ENCODE data around the gene ERN1.

The ERN1 gene

GRCh38 chr17:64145375-64145750 lies 15.4 kb upstream of the ERN1 start (continued):
- TF ChIP-seq PBX3 (CRISPR knock-in tag; IDR thresholded peaks at IDR 0.05) (no peak), HOXD13 (CRISPR knock-in tag; IDR thresholded peaks at IDR 0.05; ENCODE audit: borderline replicate concordance) (0 out of 2 replicates have a peak, but pooled peaks have one; percentile 11), PRDM4 (tag by site-specific recombination; IDR thresholded peaks at IDR 0.05) (0 out of 2 replicates have a peak, but pooled peaks have one; percentile 6), RBAK (tag by site-specific recombination; IDR thresholded peaks at IDR 0.05) (no peak), ZNF112 (tag by site-specific recombination; IDR thresholded peaks at IDR 0.05) (no peak), ZNF335 (tag by site-specific recombination; conservative IDR thresholded peaks at IDR 0.05) (peak; percentile 86), PRDM1 (tag by site-specific recombination; IDR thresholded peaks at IDR 0.05) (peak; percentile 51), ZBTB26 (tag by site-specific recombination; optimal IDR thresholded peaks at IDR 0.05) (no peak), ZXDB (tag by site-specific recombination; IDR thresholded peaks at IDR 0.05) (no peak)

- Histone ChIP-seq H3K4me3 (ENCODE audit: low read depth, low read length) (no peak overlapping the region), H3K9me3 (ENCODE audit: control insufficient read depth, insufficient read depth, low read depth, low read length) (no peaks in the 10 kb centered on the region), H3K27ac (ENCODE audit: extremely low read depth, low read depth, low read length) (no peak overlapping the region), H3K36me3 (ENCODE audit: control insufficient read depth in 2 of 2, insufficient read depth in 1 of 2, low read length in 2 of 2) (no peaks in the 10 kb centered on the region), H3K4me1 (ENCODE audit: control insufficient read depth, insufficient read depth, low read length) (no peaks in the 10 kb centered on the region)
- POLR2A ChIA-PET = no interaction called here
- 0 out of 2 replicates have a peak, but pooled peaks have one; percentile 31 for TF ChIP-seq PRDM1 (tag by site-specific recombination; IDR thresholded peaks at IDR 0.05)
- TF ChIP-seq ZNF16 (tag by site-specific recombination; IDR thresholded peaks at IDR 0.05; ENCODE audit: low read depth) = no peak
- CTCF ChIA-PET = no interaction called here
These were observed 9.6 kb upstream of the ERN1 start for GRCh38 chr17:64139542-64139941.

- no peaks in the 10 kb centered on the region for H3K4me1 ChIP-seq (ENCODE audit: control insufficient read depth, insufficient read depth, low read length)
- H3K36me3 ChIP-seq (ENCODE audit: control insufficient read depth in 2 of 2, insufficient read depth in 1 of 2, low read length in 2 of 2) = no peaks in the 10 kb centered on the region
- H3K27ac ChIP-seq (ENCODE audit: extremely low read depth, low read depth, low read length) = no peak overlapping the region
- H3K4me3 ChIP-seq (ENCODE audit: low read depth, low read length) = no peak overlapping the region
- ChIA-PET CTCF (interaction anchor here (9.9 kb wide), 1 partner anchor 110 kb away, joined by 295 read pairs; no protein-coding TSS in a partner anchor), POLR2A (no interaction called here)
- no peaks in the 10 kb centered on the region for H3K9me3 ChIP-seq (ENCODE audit: control insufficient read depth, insufficient read depth, low read depth, low read length)
- TF ChIP-seq ZNF155 (tag by site-specific recombination; IDR thresholded peaks at IDR 0.05) = no peak
- no peak for TF ChIP-seq PATZ1 (tag by site-specific recombination; IDR thresholded peaks at IDR 0.05)
- no peak for TF ChIP-seq ZNF10 (tag by site-specific recombination; IDR thresholded peaks at IDR 0.05)
- TF ChIP-seq ZNF19 (tag by site-specific recombination; IDR thresholded peaks at IDR 0.05; ENCODE audit: low read depth) = no peak
- TF ChIP-seq ZNF791 (tag by site-specific recombination; IDR thresholded peaks at IDR 0.05) = no peak
- no peak for TF ChIP-seq ZSCAN16 (tag by site-specific recombination; IDR thresholded peaks at IDR 0.05)
- no peak for TF ChIP-seq ZNF324 (tag by site-specific recombination; IDR thresholded peaks at IDR 0.05)
- TF ChIP-seq ZFP41 (tag by site-specific recombination; IDR thresholded peaks at IDR 0.05; ENCODE audit: borderline replicate concordance) = no peak
- TF ChIP-seq ZNF302 (tag by site-specific recombination; IDR thresholded peaks at IDR 0.05; ENCODE audit: low read depth) = no peak
- no peak for TF ChIP-seq ZNF174 (tag by site-specific recombination; IDR thresholded peaks at IDR 0.05)
- TF ChIP-seq ZNF362 (tag by site-specific recombination; IDR thresholded peaks at IDR 0.05) = no peak
- no peak for TF ChIP-seq ZBTB8A (tag by site-specific recombination; IDR thresholded peaks at IDR 0.05)
- TF ChIP-seq ZBTB44 (tag by site-specific recombination; IDR thresholded peaks at IDR 0.05) = no peak
- TF ChIP-seq ZNF140 (tag by site-specific recombination; IDR thresholded peaks at IDR 0.05) = no peak
- no peak for TF ChIP-seq MEIS1 (CRISPR knock-in tag; IDR thresholded peaks at IDR 0.05; ENCODE audit: borderline replicate concordance)
- TF ChIP-seq ZFP69B (tag by site-specific recombination; IDR thresholded peaks at IDR 0.05) = no peak
These were observed 8.5 kb upstream of the ERN1 start for GRCh38 chr17:64138441-64138840.

All from HEK293 (cell line).